Measurements from ENCODE around the gene SLCO4A1. TPM values are rescaled to one million over a fixed set of nuclear protein-coding genes. Genes with fewer than 3 reads are reported as not detected.

SLCO4A1 gene
- total RNA-seq, 1 donor: under 0.01 TPM

GRCh38 chr20:62702013-62702300 lies 59.7 kb downstream of the SLCO4A1 start:
- no peaks in the 10 kb centered on the region for H4K20me1 ChIP-seq (ENCODE audit: insufficient read depth, low read length)

GRCh38 chr20:62702895-62703852 lies 60.9 kb downstream of the SLCO4A1 start:
- Histone ChIP-seq H3K79me2 (ENCODE audit: insufficient read depth, low read length) (no peaks in the 10 kb centered on the region), H3K4me1 (ENCODE audit: insufficient read depth, low read length) (peaks cover 16% of the 10 kb centered on the region), H2AFZ (ENCODE audit: low read length) (peak overlapping the region; percentile 78), H3K27me3 (ENCODE audit: insufficient read depth, low read length) (peaks cover 14% of the 10 kb centered on the region), H3K4me2 (ENCODE audit: insufficient read depth, low read length) (peak overlapping the region; percentile 31), H3K27ac (ENCODE audit: low read depth, low read length) (peak overlapping the region; percentile 50), H4K20me1 (ENCODE audit: insufficient read depth, low read length) (no peaks in the 10 kb centered on the region), H3K9me3 (ENCODE audit: low read depth, low read length) (no peaks in the 10 kb centered on the region), H3K4me3 (ENCODE audit: insufficient read depth, low read length) (no peak overlapping the region), H3K36me3 (ENCODE audit: insufficient read depth, low read length) (no peaks in the 10 kb centered on the region)
- TF ChIP-seq, protein P1, sequence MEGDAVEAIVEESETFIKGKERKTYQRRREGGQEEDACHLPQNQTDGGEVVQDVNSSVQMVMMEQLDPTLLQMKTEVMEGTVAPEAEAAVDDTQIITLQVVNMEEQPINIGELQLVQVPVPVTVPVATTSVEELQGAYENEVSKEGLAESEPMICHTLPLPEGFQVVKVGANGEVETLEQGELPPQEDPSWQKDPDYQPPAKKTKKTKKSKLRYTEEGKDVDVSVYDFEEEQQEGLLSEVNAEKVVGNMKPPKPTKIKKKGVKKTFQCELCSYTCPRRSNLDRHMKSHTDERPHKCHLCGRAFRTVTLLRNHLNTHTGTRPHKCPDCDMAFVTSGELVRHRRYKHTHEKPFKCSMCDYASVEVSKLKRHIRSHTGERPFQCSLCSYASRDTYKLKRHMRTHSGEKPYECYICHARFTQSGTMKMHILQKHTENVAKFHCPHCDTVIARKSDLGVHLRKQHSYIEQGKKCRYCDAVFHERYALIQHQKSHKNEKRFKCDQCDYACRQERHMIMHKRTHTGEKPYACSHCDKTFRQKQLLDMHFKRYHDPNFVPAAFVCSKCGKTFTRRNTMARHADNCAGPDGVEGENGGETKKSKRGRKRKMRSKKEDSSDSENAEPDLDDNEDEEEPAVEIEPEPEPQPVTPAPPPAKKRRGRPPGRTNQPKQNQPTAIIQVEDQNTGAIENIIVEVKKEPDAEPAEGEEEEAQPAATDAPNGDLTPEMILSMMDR (IDR thresholded peaks at IDR 0.05; ENCODE audit: extremely low read depth, low read depth, low read length): peak; percentile 40
- peak; percentile 100 for DNase-seq (ENCODE audit: insufficient read length, low spot score, missing footprints)

More at GRCh38 chr20:62702013-62702300, 59.7 kb downstream of the SLCO4A1 start:
- no peak overlapping the region for H2AFZ ChIP-seq (ENCODE audit: low read length)
- TF ChIP-seq, protein P1 (IDR thresholded peaks at IDR 0.05; ENCODE audit: extremely low read depth, low read depth, low read length): no peak
- no peaks in the 10 kb centered on the region for H3K9me3 ChIP-seq (ENCODE audit: low read depth, low read length)
- DNase-seq (ENCODE audit: insufficient read length, low spot score, missing footprints): no peak
- no peaks in the 10 kb centered on the region for H3K36me3 ChIP-seq (ENCODE audit: insufficient read depth, low read length)
- no peaks in the 10 kb centered on the region for H3K79me2 ChIP-seq (ENCODE audit: insufficient read depth, low read length)
- no peak overlapping the region for H3K4me2 ChIP-seq (ENCODE audit: insufficient read depth, low read length)
- H3K4me3 ChIP-seq (ENCODE audit: insufficient read depth, low read length): no peak overlapping the region
- H3K4me1 ChIP-seq (ENCODE audit: insufficient read depth, low read length): peaks cover 16% of the 10 kb centered on the region
- H3K27me3 ChIP-seq (ENCODE audit: insufficient read depth, low read length): peaks cover 21% of the 10 kb centered on the region
- H3K27ac ChIP-seq (ENCODE audit: low read depth, low read length): no peak overlapping the region

DNA sequence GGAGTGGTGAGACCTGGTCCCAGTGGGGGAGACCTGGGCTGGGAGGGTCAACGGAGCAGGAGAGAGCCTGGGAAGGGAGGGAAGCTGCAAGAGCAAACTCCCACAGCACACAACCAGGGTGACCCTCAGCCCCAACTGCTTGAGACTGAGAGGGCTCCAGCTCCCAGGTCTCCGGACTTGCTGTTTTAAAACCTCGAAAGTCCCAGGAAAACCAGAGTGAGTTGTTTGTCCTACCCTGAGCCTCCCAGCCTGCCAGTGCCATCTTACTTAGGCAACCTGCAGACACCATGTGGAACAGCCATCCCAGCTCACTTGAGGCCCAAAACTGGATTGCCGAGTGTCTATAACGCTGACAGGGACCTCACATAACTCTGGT lies 61.5 kb downstream of the SLCO4A1 start:
- H3K79me2 ChIP-seq (ENCODE audit: insufficient read depth, low read length): no peaks in the 10 kb centered on the region
- no peak for DNase-seq (ENCODE audit: insufficient read length, low spot score, missing footprints)
- peak overlapping the region; percentile 50 for H3K27ac ChIP-seq (ENCODE audit: low read depth, low read length)
- no peak overlapping the region for H3K4me3 ChIP-seq (ENCODE audit: insufficient read depth, low read length)
- H3K4me2 ChIP-seq (ENCODE audit: insufficient read depth, low read length): peak overlapping the region; percentile 31
- peaks cover 14% of the 10 kb centered on the region for H3K27me3 ChIP-seq (ENCODE audit: insufficient read depth, low read length)
- peak overlapping the region; percentile 78 for H2AFZ ChIP-seq (ENCODE audit: low read length)
- no peaks in the 10 kb centered on the region for H4K20me1 ChIP-seq (ENCODE audit: insufficient read depth, low read length)
- no peaks in the 10 kb centered on the region for H3K9me3 ChIP-seq (ENCODE audit: low read depth, low read length)
- H3K4me1 ChIP-seq (ENCODE audit: insufficient read depth, low read length): peaks cover 16% of the 10 kb centered on the region
- TF ChIP-seq, protein P1 (IDR thresholded peaks at IDR 0.05; ENCODE audit: extremely low read depth, low read depth, low read length): no peak
- no peaks in the 10 kb centered on the region for H3K36me3 ChIP-seq (ENCODE audit: insufficient read depth, low read length)

GRCh38 chr20:62704341-62704948 lies 62.1 kb downstream of the SLCO4A1 start:
- Histone ChIP-seq H3K27ac (ENCODE audit: low read depth, low read length) (peak overlapping the region; percentile 50), H4K20me1 (ENCODE audit: insufficient read depth, low read length) (no peaks in the 10 kb centered on the region), H3K36me3 (ENCODE audit: insufficient read depth, low read length) (no peaks in the 10 kb centered on the region), H2AFZ (ENCODE audit: low read length) (peak overlapping the region; percentile 78), H3K4me1 (ENCODE audit: insufficient read depth, low read length) (peaks cover 16% of the 10 kb centered on the region), H3K4me3 (ENCODE audit: insufficient read depth, low read length) (no peak overlapping the region), H3K27me3 (ENCODE audit: insufficient read depth, low read length) (peaks cover 19% of the 10 kb centered on the region), H3K9me3 (ENCODE audit: low read depth, low read length) (no peaks in the 10 kb centered on the region), H3K4me2 (ENCODE audit: insufficient read depth, low read length) (peak overlapping the region; percentile 22), H3K79me2 (ENCODE audit: insufficient read depth, low read length) (no peaks in the 10 kb centered on the region)
- TF ChIP-seq, protein P1 (IDR thresholded peaks at IDR 0.05; ENCODE audit: extremely low read depth, low read depth, low read length): no peak
- peak; percentile 99 for DNase-seq (ENCODE audit: insufficient read length, low spot score, missing footprints)
